WTC11 (cell line): ENCODE measurements around the gene GLB1L2. TPM values are rescaled to one million over a fixed set of nuclear protein-coding genes. Genes with fewer than 3 reads are reported as not detected.

ENCODE experiments used
- ATAC-seq: fragments of 200-7000 bp; cut with Tn5 transposase; 2 replicates; pipeline ENCODE4 v1.10.0; 2021; ENCODE audit warnings: mild to moderate bottlenecking, moderate library complexity
- CTCF ChIA-PET: fragments of 300-600 bp; sonication (Branson Sonifier 250); formaldehyde crosslinking; loops from one replicate; lab custom pipeline; 2021; ENCODE audit warnings: antibody characterized with exemption; lab: Charles Lee
- POLR2A ChIA-PET: fragments of 350-600 bp; sonication (Branson Sonifier 250); formaldehyde crosslinking; loops from one replicate; lab custom pipeline; 2021; ENCODE audit warnings: antibody characterized with exemption; lab: Charles Lee
- DNase-seq: peaks from one replicate; pipeline ENCODE4 v3.0.0; 2021; ENCODE audit warnings: low spot score
- H3K27ac Mint-ChIP-seq: 2 replicates; pipeline ENCODE4 v1.8.0; 2021; ENCODE audit warnings: mixed read lengths
- H3K27me3 Mint-ChIP-seq: 2 replicates; pipeline ENCODE4 v1.8.0; 2021; ENCODE audit warnings: low read depth, mild to moderate bottlenecking, moderate library complexity, mixed read lengths
- H3K36me3 Mint-ChIP-seq: 2 replicates; pipeline ENCODE4 v1.8.0; 2021; ENCODE audit warnings: mixed read lengths
- H3K4me1 Mint-ChIP-seq: 2 replicates; pipeline ENCODE4 v1.8.0; 2022; ENCODE audit warnings: mixed read lengths
- H3K4me3 Mint-ChIP-seq: 2 replicates; pipeline ENCODE4 v1.8.0; 2021; ENCODE audit warnings: mild to moderate bottlenecking, moderate library complexity, mixed read lengths
- H3K9me3 Mint-ChIP-seq: 2 replicates; pipeline ENCODE4 v1.8.0; 2021; ENCODE audit warnings: mixed read lengths
- ATF3 ChIP-seq: sonication (generic); formaldehyde crosslinking; conservative IDR thresholded peaks from 2 replicates; pipeline ENCODE4 v1.8.1; 2022; ENCODE audit warnings: mild to moderate bottlenecking, missing genetic modification reagents
- ELF4 ChIP-seq: sonication (generic); formaldehyde crosslinking; IDR thresholded peaks from 2 replicates; pipeline ENCODE4 v1.8.1; 2022; ENCODE audit warnings: low read depth, mild to moderate bottlenecking, moderate library complexity, missing genetic modification reagents
- GTF2I ChIP-seq: fragments of 250-450 bp; sonication (Bioruptor Pico); conservative IDR thresholded peaks from 2 replicates; pipeline ENCODE4 v1.4.0; 2021; ENCODE audit warnings: mild to moderate bottlenecking
- JAZF1 ChIP-seq: fragments of 250-450 bp; sonication (Bioruptor Pico); IDR thresholded peaks from 2 replicates; pipeline ENCODE4 v1.9.0; 2021; ENCODE audit warnings: moderate library complexity, mild to moderate bottlenecking, inconsistent platforms
- JUN ChIP-seq: sonication (generic); formaldehyde crosslinking; IDR thresholded peaks from 2 replicates; pipeline ENCODE4 v1.8.0; 2023; ENCODE audit warnings: mild to moderate bottlenecking, missing genetic modification reagents
- MXD4 ChIP-seq: fragments of 250-450 bp; sonication (Bioruptor Pico); IDR thresholded peaks from 2 replicates; pipeline ENCODE4 v1.8.0; 2021; ENCODE audit warnings: mild to moderate bottlenecking, moderate library complexity, borderline replicate concordance
- PRDM15 ChIP-seq: sonication (generic); formaldehyde crosslinking; IDR thresholded peaks from 2 replicates; pipeline ENCODE4 v1.8.0; 2022; ENCODE audit warnings: missing genetic modification reagents
- SOX15 ChIP-seq: fragments of 250-450 bp; sonication (Bioruptor Pico); IDR thresholded peaks from 2 replicates; pipeline ENCODE4 v1.9.0; 2021; ENCODE audit warnings: mild to moderate bottlenecking
- TCF7 ChIP-seq: sonication (generic); formaldehyde crosslinking; IDR thresholded peaks from 2 replicates; pipeline ENCODE4 v1.8.0; 2022; ENCODE audit warnings: mild to moderate bottlenecking, low read depth, missing genetic modification reagents, moderate library complexity
- TP53 ChIP-seq: sonication (generic); formaldehyde crosslinking; IDR thresholded peaks from 2 replicates; pipeline ENCODE4 v1.8.1; 2023; ENCODE audit warnings: mild to moderate bottlenecking, missing genetic modification reagents
- total RNA-seq: library from RNA; stranded (reverse); gene quantifications from 3 replicates; pipeline ENCODE4 v1.2.3, GENCODE V29; 2021
- TF ChIP-seq, protein P1 (sequence below): sonication (generic); formaldehyde crosslinking; IDR thresholded peaks from 2 replicates; pipeline ENCODE4 v1.8.1; 2023; ENCODE audit warnings: mild to moderate bottlenecking, missing genetic modification reagents, moderate library complexity
- TF ChIP-seq, protein P2 (sequence below): sonication (generic); formaldehyde crosslinking; IDR thresholded peaks from 2 replicates; pipeline ENCODE4 v1.8.1; 2023; ENCODE audit warnings: mild to moderate bottlenecking, missing genetic modification reagents, borderline replicate concordance
- TF ChIP-seq, protein P3 (sequence below): sonication (generic); formaldehyde crosslinking; IDR thresholded peaks from 2 replicates; pipeline ENCODE4 v1.8.1; 2022; ENCODE audit warnings: low read depth, missing genetic modification reagents, borderline replicate concordance
- TF ChIP-seq, protein P4 (sequence below): fragments of 250-450 bp; sonication (Bioruptor Pico); IDR thresholded peaks from 2 replicates; pipeline ENCODE4 v1.9.0; 2021; ENCODE audit warnings: mild to moderate bottlenecking, borderline replicate concordance
- TF ChIP-seq, protein P5 (sequence below): sonication (generic); formaldehyde crosslinking; IDR thresholded peaks from 2 replicates; pipeline ENCODE4 v1.8.0; 2023; ENCODE audit warnings: missing genetic modification reagents

Gene GLB1L2
- total RNA-seq, 1 experiment from 2014 or later = 6.0 TPM

DNA sequence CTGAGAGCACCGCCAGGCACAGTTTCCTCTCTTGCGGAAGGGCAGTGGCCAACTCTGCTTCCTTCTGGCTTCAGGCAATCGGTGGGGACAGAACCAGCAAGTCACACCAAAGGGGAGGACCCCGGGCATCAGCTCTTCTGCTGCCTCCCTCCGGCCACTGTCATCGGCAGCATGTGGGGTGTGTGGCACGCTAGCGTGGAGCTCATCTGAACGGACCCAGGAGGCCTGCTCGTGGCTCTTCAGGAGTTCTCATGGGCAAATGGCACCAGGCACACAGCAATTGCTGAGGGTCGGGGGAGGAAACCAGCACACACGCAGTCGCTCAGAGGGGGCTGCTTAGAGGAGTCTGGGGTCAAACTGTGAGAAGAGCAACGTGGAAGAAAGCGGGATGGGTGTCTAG lies 53.4 kb downstream of the GLB1L2 start:
- no peaks in the 10 kb centered on the region for H3K27me3 Mint-ChIP-seq
- H3K36me3 Mint-ChIP-seq = peaks cover 23% of the 10 kb centered on the region
- no peak overlapping the region for H3K27ac Mint-ChIP-seq
- DNase-seq (no peak), ATAC-seq (no peak)
- H3K4me3 Mint-ChIP-seq = no peak overlapping the region
- peaks cover 3% of the 10 kb centered on the region; the same call in 1 of the 2 replicates for H3K9me3 Mint-ChIP-seq
- CTCF ChIA-PET = interaction anchor here (1.2 kb wide), 1 partner anchor 9 kb away, joined by 4 read pairs; no protein-coding TSS in a partner anchor
- H3K4me1 Mint-ChIP-seq = peaks cover 10% of the 10 kb centered on the region
- TF ChIP-seq, protein P1, sequence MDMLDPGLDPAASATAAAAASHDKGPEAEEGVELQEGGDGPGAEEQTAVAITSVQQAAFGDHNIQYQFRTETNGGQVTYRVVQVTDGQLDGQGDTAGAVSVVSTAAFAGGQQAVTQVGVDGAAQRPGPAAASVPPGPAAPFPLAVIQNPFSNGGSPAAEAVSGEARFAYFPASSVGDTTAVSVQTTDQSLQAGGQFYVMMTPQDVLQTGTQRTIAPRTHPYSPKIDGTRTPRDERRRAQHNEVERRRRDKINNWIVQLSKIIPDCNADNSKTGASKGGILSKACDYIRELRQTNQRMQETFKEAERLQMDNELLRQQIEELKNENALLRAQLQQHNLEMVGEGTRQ = no peak
- no peak for TF ChIP-seq TP53
- TF ChIP-seq, protein P2, sequence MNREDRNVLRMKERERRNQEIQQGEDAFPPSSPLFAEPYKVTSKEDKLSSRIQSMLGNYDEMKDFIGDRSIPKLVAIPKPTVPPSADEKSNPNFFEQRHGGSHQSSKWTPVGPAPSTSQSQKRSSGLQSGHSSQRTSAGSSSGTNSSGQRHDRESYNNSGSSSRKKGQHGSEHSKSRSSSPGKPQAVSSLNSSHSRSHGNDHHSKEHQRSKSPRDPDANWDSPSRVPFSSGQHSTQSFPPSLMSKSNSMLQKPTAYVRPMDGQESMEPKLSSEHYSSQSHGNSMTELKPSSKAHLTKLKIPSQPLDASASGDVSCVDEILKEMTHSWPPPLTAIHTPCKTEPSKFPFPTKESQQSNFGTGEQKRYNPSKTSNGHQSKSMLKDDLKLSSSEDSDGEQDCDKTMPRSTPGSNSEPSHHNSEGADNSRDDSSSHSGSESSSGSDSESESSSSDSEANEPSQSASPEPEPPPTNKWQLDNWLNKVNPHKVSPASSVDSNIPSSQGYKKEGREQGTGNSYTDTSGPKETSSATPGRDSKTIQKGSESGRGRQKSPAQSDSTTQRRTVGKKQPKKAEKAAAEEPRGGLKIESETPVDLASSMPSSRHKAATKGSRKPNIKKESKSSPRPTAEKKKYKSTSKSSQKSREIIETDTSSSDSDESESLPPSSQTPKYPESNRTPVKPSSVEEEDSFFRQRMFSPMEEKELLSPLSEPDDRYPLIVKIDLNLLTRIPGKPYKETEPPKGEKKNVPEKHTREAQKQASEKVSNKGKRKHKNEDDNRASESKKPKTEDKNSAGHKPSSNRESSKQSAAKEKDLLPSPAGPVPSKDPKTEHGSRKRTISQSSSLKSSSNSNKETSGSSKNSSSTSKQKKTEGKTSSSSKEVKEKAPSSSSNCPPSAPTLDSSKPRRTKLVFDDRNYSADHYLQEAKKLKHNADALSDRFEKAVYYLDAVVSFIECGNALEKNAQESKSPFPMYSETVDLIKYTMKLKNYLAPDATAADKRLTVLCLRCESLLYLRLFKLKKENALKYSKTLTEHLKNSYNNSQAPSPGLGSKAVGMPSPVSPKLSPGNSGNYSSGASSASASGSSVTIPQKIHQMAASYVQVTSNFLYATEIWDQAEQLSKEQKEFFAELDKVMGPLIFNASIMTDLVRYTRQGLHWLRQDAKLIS (CRISPR knock-in tag) = no peak
- TF ChIP-seq GTF2I (CRISPR knock-in tag) = no peak
- TF ChIP-seq PRDM15 = no peak
- no peak for TF ChIP-seq SOX15 (CRISPR knock-in tag)
- TF ChIP-seq JUN (CRISPR knock-in tag) = no peak
- POLR2A ChIA-PET = interaction anchor here (0.6 kb wide), 1 partner anchor 25 kb away, joined by 3 read pairs; no protein-coding TSS in a partner anchor

GRCh38 chr11:134385774-134386565 lies 54.2 kb downstream of the GLB1L2 start:
- ATAC-seq = no peak
- H3K4me3 Mint-ChIP-seq = no peak overlapping the region

GRCh38 chr11:134386945-134387344 lies 55.2 kb downstream of the GLB1L2 start:
- DNase-seq = no peak
- CTCF ChIA-PET = interaction anchor here (1.4 kb wide), 1 partner anchor 125 kb away, joined by 4 read pairs; no protein-coding TSS in a partner anchor
- no peak overlapping the region; the same call in 1 of the 2 replicates for H3K27ac Mint-ChIP-seq
- POLR2A ChIA-PET = no interaction called here
- peaks cover 3% of the 10 kb centered on the region; the same call in 1 of the 2 replicates for H3K9me3 Mint-ChIP-seq
- no peak overlapping the region for H3K4me3 Mint-ChIP-seq
- peaks cover 16% of the 10 kb centered on the region for H3K36me3 Mint-ChIP-seq
- no peaks in the 10 kb centered on the region for H3K27me3 Mint-ChIP-seq
- H3K4me1 Mint-ChIP-seq = peaks cover 10% of the 10 kb centered on the region
- ATAC-seq = no peak
- no peak for TF ChIP-seq MXD4 (CRISPR knock-in tag)
- no peak for TF ChIP-seq ELF4 (CRISPR knock-in tag)
- TF ChIP-seq, protein P3, sequence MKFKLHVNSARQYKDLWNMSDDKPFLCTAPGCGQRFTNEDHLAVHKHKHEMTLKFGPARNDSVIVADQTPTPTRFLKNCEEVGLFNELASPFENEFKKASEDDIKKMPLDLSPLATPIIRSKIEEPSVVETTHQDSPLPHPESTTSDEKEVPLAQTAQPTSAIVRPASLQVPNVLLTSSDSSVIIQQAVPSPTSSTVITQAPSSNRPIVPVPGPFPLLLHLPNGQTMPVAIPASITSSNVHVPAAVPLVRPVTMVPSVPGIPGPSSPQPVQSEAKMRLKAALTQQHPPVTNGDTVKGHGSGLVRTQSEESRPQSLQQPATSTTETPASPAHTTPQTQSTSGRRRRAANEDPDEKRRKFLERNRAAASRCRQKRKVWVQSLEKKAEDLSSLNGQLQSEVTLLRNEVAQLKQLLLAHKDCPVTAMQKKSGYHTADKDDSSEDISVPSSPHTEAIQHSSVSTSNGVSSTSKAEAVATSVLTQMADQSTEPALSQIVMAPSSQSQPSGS (CRISPR knock-in tag) = no peak
- TF ChIP-seq, protein P4, sequence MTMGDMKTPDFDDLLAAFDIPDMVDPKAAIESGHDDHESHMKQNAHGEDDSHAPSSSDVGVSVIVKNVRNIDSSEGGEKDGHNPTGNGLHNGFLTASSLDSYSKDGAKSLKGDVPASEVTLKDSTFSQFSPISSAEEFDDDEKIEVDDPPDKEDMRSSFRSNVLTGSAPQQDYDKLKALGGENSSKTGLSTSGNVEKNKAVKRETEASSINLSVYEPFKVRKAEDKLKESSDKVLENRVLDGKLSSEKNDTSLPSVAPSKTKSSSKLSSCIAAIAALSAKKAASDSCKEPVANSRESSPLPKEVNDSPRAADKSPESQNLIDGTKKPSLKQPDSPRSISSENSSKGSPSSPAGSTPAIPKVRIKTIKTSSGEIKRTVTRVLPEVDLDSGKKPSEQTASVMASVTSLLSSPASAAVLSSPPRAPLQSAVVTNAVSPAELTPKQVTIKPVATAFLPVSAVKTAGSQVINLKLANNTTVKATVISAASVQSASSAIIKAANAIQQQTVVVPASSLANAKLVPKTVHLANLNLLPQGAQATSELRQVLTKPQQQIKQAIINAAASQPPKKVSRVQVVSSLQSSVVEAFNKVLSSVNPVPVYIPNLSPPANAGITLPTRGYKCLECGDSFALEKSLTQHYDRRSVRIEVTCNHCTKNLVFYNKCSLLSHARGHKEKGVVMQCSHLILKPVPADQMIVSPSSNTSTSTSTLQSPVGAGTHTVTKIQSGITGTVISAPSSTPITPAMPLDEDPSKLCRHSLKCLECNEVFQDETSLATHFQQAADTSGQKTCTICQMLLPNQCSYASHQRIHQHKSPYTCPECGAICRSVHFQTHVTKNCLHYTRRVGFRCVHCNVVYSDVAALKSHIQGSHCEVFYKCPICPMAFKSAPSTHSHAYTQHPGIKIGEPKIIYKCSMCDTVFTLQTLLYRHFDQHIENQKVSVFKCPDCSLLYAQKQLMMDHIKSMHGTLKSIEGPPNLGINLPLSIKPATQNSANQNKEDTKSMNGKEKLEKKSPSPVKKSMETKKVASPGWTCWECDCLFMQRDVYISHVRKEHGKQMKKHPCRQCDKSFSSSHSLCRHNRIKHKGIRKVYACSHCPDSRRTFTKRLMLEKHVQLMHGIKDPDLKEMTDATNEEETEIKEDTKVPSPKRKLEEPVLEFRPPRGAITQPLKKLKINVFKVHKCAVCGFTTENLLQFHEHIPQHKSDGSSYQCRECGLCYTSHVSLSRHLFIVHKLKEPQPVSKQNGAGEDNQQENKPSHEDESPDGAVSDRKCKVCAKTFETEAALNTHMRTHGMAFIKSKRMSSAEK (CRISPR knock-in tag) = no peak

More at GRCh38 chr11:134385774-134386565, 54.2 kb downstream of the GLB1L2 start:
- TF ChIP-seq ATF3 (CRISPR knock-in tag) (no peak), TCF7 (CRISPR knock-in tag) (no peak), JAZF1 (no peak)
- TF ChIP-seq, protein P5, sequence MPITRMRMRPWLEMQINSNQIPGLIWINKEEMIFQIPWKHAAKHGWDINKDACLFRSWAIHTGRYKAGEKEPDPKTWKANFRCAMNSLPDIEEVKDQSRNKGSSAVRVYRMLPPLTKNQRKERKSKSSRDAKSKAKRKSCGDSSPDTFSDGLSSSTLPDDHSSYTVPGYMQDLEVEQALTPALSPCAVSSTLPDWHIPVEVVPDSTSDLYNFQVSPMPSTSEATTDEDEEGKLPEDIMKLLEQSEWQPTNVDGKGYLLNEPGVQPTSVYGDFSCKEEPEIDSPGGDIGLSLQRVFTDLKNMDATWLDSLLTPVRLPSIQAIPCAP = no peak
- TF ChIP-seq, all 79 proteins: peak for 0
- POLR2A ChIA-PET = interaction anchor here (0.6 kb wide), 1 partner anchor 24 kb away, joined by 3 read pairs; no protein-coding TSS in a partner anchor
- no peak for DNase-seq
- H3K4me1 Mint-ChIP-seq = peaks cover 10% of the 10 kb centered on the region
- H3K27me3 Mint-ChIP-seq = no peaks in the 10 kb centered on the region
- H3K27ac Mint-ChIP-seq = no peak overlapping the region
- CTCF ChIA-PET = interaction anchor here (1.2 to 1.4 kb wide), 2 partner anchors 10 to 124 kb away, joined by 4 read pairs; no protein-coding TSS in a partner anchor
- H3K9me3 Mint-ChIP-seq = peaks cover 3% of the 10 kb centered on the region; the same call in 1 of the 2 replicates
- H3K36me3 Mint-ChIP-seq = peaks cover 23% of the 10 kb centered on the region
